Right hindlimb (tissue), 1 donor: Measurements from ENCODE around the gene NUP214.
"Not testable (repeated sequence)": the region's sequence is repeated elsewhere in the genome, so short reads cannot be mapped to it uniquely, and the experiment has no call there.

Experiments used
- DNase-seq: peaks from one replicate; pipeline ENCODE4 v3.0.0-alpha.2; 2018

NUP214 gene

DNA sequence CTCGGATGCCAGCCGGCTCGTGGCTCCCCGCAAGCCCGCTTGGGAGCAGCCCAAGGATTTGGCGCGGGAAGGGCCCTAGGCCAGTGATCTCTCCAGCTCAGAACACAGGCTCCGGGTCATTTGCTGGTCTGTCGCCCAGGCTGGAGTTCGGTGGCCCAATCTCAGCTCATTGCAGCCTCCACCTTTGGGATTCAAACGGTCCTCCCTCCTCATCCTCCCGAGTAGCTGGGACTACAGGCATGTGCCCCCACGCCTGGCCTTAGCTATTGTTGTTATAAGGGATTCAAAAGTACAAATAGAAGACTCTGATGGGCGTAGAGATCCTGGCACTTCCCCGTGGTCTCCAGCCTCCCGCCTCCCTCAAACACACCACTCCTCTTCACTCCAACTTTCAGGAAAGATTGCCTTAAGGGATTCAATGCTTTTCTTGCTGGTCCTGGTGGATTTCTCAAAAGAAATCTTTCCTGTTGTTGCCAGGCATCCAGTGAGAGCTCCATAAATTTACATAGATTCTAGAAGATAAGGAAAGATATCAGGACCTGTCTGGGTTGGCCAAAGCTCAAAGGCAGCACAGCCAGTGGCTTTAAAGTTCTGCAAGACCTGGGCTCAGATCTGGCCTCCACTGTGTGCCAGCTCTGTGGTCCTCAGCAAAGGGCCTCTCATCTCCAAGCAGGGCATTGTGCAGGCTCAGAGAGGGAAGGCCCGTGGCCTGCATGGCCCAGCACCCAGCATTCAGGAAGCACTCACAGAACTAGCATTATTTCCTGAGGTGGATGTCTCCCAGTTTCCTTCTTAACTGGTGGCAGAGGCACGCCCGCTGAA lies 28.0 kb upstream of the NUP214 start:
- DNase-seq: no peak

GRCh38 chr9:131097948-131098278 lies 27.5 kb upstream of the NUP214 start:
- peak; percentile 48 for DNase-seq

- DNase-seq: peak; percentile 56
These were observed 26.8 kb upstream of the NUP214 start for GRCh38 chr9:131098391-131099101.

GRCh38 chr9:131099102-131099606 lies 26.2 kb upstream of the NUP214 start:
- no peak for DNase-seq

GRCh38 chr9:131099845-131100244 lies 25.5 kb upstream of the NUP214 start:
- not testable (repeated sequence) for DNase-seq

DNA sequence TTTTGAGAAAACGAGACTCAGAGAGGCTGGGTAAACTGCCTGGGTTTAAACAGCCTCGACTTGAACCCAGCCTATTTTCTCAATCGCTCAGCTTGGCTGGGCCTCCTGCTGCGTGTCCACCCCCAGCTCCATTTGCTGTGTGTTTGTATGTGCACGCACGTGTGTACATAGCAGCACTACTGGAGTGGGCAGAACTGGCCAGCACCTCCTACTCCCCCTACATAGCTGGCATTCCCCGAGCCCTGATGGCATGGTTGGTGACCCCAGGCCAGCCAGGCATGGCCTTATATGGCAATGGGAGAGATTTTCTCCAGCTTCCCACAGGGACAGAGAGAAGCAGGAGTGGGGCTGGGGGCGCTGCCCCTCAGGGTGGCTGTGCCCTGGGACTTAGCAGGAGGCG lies 24.9 kb upstream of the NUP214 start:
- DNase-seq: no peak

DNA sequence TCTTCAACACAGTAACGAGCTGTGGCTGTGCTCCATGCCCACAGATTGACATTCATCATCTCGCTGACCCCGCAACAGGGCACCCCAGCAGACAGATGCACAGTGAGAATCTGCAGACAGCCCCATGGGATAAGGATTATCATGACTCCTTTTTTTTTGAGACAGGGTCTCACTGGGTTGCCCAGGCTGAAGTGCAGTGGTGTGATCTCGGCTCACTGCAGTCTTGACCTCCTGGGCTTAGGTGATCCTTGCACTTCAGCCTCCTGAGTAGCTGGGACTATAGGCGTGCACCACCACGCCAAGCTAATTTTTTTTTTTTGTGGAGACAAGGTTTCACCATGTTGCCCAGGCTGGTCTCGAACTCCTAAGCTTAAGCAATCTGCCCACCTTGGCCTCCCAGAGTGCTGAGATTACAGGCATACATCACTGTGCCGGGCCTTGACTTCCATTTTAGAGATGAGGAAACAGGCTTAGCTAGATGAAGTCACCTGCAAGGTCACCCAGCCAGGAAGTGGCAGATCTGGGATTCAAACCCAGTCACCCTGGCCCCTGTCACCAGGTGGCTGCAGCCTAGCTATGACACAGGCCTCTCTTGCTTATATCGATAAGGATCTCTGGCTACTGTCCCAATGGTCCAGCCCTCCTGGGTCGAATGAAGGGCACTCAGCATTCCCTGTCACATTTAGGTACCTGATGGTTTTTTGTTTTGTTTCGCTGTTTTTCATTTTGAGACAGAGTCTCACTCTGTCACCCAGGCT lies 24.0 kb upstream of the NUP214 start:
- no peak for DNase-seq

- DNase-seq: no peak
These were observed 22.4 kb upstream of the NUP214 start for GRCh38 chr9:131103024-131103423.

GRCh38 chr9:131103535-131103934 lies 21.9 kb upstream of the NUP214 start:
- no peak for DNase-seq

DNA sequence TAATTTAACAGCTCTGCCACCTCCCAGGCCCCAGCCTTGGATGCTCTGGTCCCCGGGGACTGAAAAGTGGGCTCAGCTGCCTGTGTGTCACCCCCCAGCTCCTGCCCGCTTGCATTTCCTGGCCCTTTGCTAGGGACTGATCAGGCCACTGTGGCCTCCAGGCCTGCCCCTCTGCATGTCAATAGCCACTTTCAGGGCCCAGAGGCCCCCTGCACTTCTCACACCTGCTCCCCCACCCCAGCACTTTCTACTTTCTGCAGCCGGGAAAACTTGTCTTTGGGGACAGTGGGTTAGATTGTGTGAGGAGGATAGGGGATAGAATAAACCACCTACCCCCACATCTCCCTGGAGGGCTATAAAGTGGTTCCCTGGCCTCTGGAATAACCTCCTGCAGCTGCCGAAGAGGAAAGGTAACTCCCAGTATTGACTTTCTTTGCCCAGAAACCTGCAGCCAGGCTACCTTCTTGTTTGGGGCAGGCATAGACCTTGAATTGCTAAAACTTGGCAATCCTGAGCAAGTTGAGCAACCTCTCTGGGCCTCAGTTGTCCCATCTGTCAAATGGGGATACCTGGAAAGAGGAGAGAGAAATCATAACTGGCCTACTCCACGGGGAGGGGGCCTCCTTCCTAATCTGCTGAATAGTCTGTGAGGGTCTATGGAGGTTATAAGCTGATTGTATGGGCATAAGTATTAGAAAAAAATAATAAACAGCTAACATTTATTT lies 21.2 kb upstream of the NUP214 start:
- DNase-seq: no peak

- no peak for DNase-seq
These were observed 19.4 kb upstream of the NUP214 start for GRCh38 chr9:131105952-131106351.

- DNase-seq: no peak
These were observed 17.6 kb upstream of the NUP214 start for GRCh38 chr9:131107760-131108159.

- no peak for DNase-seq
These were observed 14.1 kb upstream of the NUP214 start for GRCh38 chr9:131111186-131111853.

- peak; percentile 48 for DNase-seq
These were observed 13.5 kb upstream of the NUP214 start for GRCh38 chr9:131111854-131112311.

- DNase-seq: no peak
These were observed 12.8 kb upstream of the NUP214 start for GRCh38 chr9:131112374-131113154.

DNA sequence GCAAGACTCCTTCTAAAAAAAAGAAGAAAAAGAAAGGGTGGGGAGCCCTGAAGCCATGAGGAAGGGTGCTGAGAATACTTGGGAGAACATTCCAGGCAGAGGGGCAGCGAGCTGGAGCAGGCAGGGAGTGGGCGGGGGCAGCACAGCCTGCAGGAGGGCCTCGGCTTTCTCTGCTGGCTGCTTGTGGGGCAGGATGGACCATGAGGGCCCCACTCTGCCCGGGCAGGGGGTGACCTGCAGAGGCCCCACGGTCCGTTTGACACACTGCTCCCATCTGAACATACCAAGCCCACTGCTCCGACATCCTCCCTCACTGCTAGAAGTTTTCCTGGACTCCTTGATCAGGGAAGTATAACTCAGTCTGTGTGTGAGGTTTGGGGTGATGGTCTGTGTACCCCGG lies 11.7 kb upstream of the NUP214 start:
- no peak for DNase-seq

DNA sequence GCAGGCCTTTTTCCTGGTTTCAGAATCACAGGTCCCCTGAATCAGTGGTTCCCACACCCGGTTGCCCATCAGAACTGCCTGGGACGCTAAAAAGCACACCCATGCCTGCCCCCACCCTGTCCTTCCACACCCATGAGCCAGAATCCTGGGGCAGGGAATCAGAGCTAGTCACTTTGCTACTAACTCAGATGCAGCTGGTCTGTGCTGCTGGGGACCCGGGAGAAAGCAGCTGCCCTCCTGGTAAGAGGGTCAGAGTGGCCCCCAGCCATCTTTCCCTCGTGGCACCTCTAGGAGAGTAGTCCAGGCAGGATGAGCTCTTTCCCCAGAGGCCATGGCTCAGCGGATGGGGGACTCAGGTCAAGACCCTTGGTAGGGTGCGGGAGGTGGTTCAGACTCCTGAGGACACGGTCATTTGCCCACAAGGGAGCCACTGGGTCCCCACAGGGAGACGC lies 11.3 kb upstream of the NUP214 start:
- no peak for DNase-seq

DNA sequence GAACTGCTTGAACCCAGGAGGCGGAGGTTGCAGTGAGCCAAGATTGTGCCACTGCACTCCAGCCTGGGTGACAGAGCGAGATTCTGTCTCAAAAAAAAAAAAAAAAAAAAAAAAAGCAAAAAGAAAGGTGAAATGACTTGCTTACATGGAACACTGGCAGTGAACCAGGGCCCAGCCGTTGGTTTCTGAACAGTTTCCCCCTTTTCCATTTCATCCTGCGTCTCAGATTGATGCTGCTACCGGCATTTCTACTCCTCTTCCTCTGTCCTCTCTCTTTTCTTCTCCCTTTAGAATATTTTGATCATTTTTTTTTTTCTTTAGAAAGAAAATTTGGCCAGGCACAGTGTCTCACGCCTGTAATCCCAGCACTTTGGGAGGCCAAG lies 10.0 kb upstream of the NUP214 start:
- DNase-seq: not testable (repeated sequence)

DNA sequence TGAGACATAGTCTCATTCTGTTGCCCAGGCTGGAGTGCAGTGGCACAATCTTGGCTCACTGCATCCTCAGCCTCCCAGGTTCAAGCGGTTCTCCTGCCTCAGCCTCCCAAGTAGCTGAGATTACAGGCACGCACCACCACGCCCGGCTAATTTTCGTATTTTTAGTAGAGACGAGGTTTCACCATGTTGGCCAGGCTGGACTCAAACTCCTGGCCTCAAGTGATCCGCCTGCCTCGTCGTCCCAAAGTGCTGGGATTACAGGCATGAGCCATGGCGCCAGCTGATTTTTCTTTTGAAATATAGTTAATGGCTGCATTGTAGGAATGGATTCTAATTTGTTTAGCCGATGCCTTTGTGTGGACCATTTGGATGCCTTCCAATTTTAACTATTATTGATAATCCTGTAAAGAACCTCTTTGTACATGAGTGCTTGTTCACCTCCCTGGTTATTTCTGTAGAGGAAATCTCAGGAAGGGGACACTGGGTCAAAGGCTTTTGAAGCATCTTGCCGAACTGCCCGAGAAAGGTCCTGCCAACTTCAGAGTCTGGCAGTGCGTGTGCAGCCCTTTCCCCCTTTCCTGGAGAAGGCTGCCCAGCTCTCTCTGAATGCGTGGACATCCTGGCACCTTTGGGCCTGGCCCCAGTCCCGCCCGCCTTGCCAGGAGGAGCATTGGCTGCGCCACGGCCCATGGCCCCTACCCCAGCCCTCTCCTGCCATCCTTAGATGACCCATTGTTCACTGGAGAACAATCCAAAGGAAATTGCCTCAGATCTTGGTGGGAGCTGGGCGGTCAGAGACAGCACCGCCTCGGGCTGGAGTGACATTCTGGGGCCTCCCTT lies 8.9 kb upstream of the NUP214 start:
- no peak for DNase-seq

DNA sequence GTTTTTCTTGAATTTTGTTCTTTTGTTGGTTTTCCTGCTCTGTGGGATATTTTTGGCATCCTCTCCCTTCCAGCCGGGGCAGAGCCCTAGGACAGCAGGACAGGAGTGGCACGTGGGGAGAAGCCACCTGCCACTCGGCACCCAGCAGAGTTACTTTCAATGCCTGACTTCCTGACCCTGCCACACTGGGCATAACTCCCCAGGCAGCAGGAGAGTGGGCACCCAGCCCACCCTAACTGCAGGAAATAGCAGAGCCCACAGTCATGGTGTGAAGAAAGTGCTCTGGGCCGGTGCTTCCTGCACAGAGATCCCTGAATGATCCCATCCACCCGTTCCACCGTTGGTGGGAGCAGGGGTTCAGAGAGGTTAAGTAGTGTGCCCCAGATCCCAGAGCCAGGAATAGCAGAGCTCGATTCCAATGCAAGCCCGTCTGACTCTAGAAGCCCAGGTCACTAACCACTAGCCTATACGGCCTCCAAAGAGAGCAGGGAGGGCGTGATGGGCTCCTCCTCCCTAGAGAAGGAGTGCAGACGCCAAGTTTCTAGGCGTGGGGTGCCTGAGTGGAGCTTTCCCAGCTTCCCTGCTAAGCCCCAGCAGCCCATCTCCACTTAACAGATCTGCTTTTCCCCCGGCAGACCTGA lies 8.1 kb upstream of the NUP214 start:
- no peak for DNase-seq
